Adrenal gland (tissue), 12 donors: Measurements from ENCODE around the gene ANKS1B. TPM values are rescaled to one million over a fixed set of nuclear protein-coding genes. Genes with fewer than 3 reads are reported as not detected.

Source experiments
- DNase-seq, 7 donors: peaks; one replicate each; pipeline ENCODE4 v3.0.0-alpha.2; 2019 to 2020
- H3K27ac ChIP-seq, 5 donors: fragments of 200-600 bp; sonication (generic) in 4 of 5; 1 replicate in 3 of 5; 2 replicates in 2 of 5; pipeline versions ENCODE4 v1.5.1 to v1.8.0; 2016 to 2020; ENCODE audit warnings: mild to moderate bottlenecking in 1 of 5
- H3K27me3 ChIP-seq: fragments of 200-600 bp; 2 replicates; pipeline ENCODE4 v1.8.0; 2021
- H3K36me3 ChIP-seq, 2 donors: fragments of 200-600 bp; replicated peaks in 1 of 2; 1 replicate in 1 of 2; 2 replicates in 1 of 2; pipeline versions ENCODE4 v1.5.1 to v1.8.0; 2018 to 2022
- H3K4me1 ChIP-seq, 2 donors: fragments of 200-600 bp; replicated peaks in 1 of 2; 1 replicate in 1 of 2; 2 replicates in 1 of 2; pipeline versions ENCODE4 v1.5.1 to v1.8.0; 2018 to 2021
- H3K4me3 ChIP-seq, 4 donors: fragments of 200-600 bp; sonication (generic) in 3 of 4; one replicate each; pipeline ENCODE4 v1.5.1; 2016 to 2018
- H3K9me3 ChIP-seq, 3 donors: fragments of 200-600 bp; sonication (generic) in 1 of 3; replicated peaks in 1 of 3; 1 replicate in 2 of 3; 2 replicates in 1 of 3; pipeline versions ENCODE4 v1.5.1 to v1.8.0; 2016 to 2021
- POLR2A ChIP-seq, 2 donors: fragments of 450-650 bp; IDR thresholded peaks; one replicate each; pipeline ENCODE4 v1.6.1; 2017; ENCODE audit warnings: antibody characterized with exemption in 2 of 2, mild to moderate bottlenecking in 2 of 2, moderate library complexity in 1 of 2
- WGBS, 4 donors: extraction: QIAGEN DNeasy Blood & Tissue Kit in 2 of 4; methylation state at CpG; one replicate each; pipeline versions ENCODE4 v1.1.5 to v1.1.7; 2013 to 2017; 5-methylcytosine and 5-hydroxymethylcytosine counted together
- intact Hi-C, 2 donors: fragments of 100-400 bp; cut with DNase I; formaldehyde crosslinking; loops; one replicate each; pipeline versions ENCODE4 v1.14.1 to v1.15.0; 2022 to 2023
- polyA plus RNA-seq, 3 donors: library from polyadenylated mRNA; stranded (reverse); fragments of 200-250 nt in 2 of 3; fragments of 350-450 nt in 1 of 3; fragmentation: Illumina TruSeq in 1 of 3; extraction: RNeasy Lipid Tissue Mini Kit (QIAGEN cat#74804) in 1 of 3; gene quantifications; one replicate each; pipeline ENCODE4 v1.2.3, GENCODE V29; 2013 to 2014
- total RNA-seq, 9 donors: library from RNA; depleted of rRNA in 4 of 9; stranded (reverse); fragments of >200 nt in 4 of 9; fragments of 120-200 nt in 1 of 9; fragmentation: NEBNext Ultra II Directional in 1 of 9; extraction: Animal tissue kit (Norgen Biotek cat#: 25700) in 1 of 9; gene quantifications; one replicate each; pipeline versions ENCODE4 v1.1.0 to v1.2.4, GENCODE V29; 2013 to 2023
- TF ChIP-seq, protein P1 (sequence below), 6 experiments: fragments of 450-650 bp in 4 of 6; fragments of 200-600 bp in 2 of 6; sonication (generic) in 1 of 6; IDR thresholded peaks; 1 replicate in 5 of 6; 2 replicates in 1 of 6; pipeline versions ENCODE4 v1.5.1 to v1.8.0; 2016 to 2021; ENCODE audit warnings: antibody characterized with exemption in 6 of 6, mild to moderate bottlenecking in 2 of 6, moderate library complexity in 1 of 6
- donor health status: healthy with polysubstance abuse.
- donor health status: Bipolar disorder and iron deficiency.
- donor health status: DM: yes; HTN: yes; CAD: no.
- donor health status: DM: no; HTN: no; CAD: no.
- donor health status: DM: no; HTN: no; CAD: no.
- donor health status: DM: yes; HTN: yes; CAD: no.

ANKS1B gene
- total and polyA plus RNA-seq, 12 donors = 1.3 to 28.1 (median 8.0) TPM

DNA sequence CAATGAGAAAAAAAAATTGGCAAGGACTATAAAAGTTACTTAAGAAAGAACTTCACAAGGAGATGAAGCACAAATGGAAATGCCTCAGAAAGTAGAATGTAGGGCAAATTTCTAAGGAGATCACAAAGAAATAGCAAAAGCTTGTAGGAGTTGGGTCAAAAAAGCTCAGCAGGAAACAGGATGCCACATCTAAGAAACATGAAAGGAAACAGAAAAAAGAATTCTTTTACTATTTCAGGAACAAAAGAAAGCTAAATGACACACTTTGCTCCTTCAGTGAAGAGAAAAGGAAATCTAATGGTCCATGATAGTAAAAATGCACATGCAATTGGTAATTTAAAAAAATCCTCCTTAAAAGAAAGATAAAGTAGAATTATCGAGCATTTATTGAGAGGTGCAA is 789.3 kb downstream of the ANKS1B start:
- Histone ChIP-seq H3K4me1 (no peaks in the 10 kb centered on the region), H3K27ac (no peak overlapping the region), H3K36me3 (no peaks in the 10 kb centered on the region), H3K4me3 (no peak overlapping the region), H3K9me3 (no peaks in the 10 kb centered on the region), H3K27me3 (no peaks in the 10 kb centered on the region)
- intact Hi-C loops = no loop called here
- TF ChIP-seq, protein P1, sequence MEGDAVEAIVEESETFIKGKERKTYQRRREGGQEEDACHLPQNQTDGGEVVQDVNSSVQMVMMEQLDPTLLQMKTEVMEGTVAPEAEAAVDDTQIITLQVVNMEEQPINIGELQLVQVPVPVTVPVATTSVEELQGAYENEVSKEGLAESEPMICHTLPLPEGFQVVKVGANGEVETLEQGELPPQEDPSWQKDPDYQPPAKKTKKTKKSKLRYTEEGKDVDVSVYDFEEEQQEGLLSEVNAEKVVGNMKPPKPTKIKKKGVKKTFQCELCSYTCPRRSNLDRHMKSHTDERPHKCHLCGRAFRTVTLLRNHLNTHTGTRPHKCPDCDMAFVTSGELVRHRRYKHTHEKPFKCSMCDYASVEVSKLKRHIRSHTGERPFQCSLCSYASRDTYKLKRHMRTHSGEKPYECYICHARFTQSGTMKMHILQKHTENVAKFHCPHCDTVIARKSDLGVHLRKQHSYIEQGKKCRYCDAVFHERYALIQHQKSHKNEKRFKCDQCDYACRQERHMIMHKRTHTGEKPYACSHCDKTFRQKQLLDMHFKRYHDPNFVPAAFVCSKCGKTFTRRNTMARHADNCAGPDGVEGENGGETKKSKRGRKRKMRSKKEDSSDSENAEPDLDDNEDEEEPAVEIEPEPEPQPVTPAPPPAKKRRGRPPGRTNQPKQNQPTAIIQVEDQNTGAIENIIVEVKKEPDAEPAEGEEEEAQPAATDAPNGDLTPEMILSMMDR (IDR thresholded peaks at IDR 0.05) = no peak
- no peak for TF ChIP-seq POLR2A (IDR thresholded peaks at IDR 0.05)
- 31 to 98% (median 90%) methylated on average over 1 of the region's 1 CpG for WGBS, 4 donors
- DNase-seq = no peak

DNA sequence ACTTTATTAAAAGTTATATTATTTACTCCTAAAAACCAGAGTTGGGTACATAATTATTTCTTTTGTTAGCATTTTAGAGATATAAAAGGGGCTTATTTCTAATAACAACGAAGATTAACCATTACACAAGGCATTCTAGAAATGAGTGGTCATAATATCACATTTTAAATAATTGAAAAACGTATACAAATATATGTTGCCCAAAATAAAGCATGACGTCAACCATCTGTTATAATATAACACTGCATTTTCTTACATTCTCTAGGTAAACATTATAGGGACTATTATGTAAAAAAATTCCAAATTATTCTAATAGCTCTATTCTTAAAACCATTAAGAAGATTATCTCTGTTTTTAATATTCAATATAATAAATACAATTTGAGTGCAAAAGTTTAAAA is 792.2 kb downstream of the ANKS1B start:
- Histone ChIP-seq H3K9me3 (no peaks in the 10 kb centered on the region), H3K36me3 (no peaks in the 10 kb centered on the region), H3K27ac (no peak overlapping the region), H3K27me3 (no peaks in the 10 kb centered on the region), H3K4me1 (no peaks in the 10 kb centered on the region), H3K4me3 (no peak overlapping the region)
- intact Hi-C loops = no loop called here
- no peak for TF ChIP-seq POLR2A (IDR thresholded peaks at IDR 0.05)
- TF ChIP-seq, protein P1 (IDR thresholded peaks at IDR 0.05) = no peak
- no peak for DNase-seq
- 37 to 64% (median 43%) methylated on average over 3 of the region's 3 CpGs for WGBS, 4 donors

DNA sequence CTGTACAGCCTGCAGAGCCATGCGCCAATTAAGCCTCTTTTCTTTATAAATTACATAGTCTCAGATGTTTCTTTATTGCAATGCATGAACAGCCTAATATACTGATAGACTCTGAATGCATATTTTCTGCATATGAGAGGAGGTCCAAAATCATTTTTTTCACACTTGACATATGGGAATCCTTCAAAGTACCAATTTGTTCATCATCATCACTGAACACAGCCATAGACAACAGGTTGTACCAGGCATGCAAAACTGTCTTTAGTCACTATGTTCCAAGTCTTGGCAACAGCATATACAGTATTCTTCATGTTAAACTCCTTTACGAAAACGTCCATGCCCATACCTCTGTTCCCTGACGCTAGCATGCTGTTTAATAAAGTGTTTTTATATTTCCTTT is 807.9 kb downstream of the ANKS1B start:
- no peaks in the 10 kb centered on the region for H3K9me3 ChIP-seq
- WGBS, 4 donors = 80 to 91% (median 82%) methylated on average over 4 of the region's 4 CpGs
- no peak overlapping the region for H3K27ac ChIP-seq
- DNase-seq = no peak
- intact Hi-C loops = no loop called here
- TF ChIP-seq, protein P1 (IDR thresholded peaks at IDR 0.05) = no peak
- TF ChIP-seq POLR2A (IDR thresholded peaks at IDR 0.05) = no peak
- H3K4me1 ChIP-seq = no peaks in the 10 kb centered on the region
- no peaks in the 10 kb centered on the region for H3K36me3 ChIP-seq
- H3K4me3 ChIP-seq = no peak overlapping the region
- no peaks in the 10 kb centered on the region for H3K27me3 ChIP-seq

DNA sequence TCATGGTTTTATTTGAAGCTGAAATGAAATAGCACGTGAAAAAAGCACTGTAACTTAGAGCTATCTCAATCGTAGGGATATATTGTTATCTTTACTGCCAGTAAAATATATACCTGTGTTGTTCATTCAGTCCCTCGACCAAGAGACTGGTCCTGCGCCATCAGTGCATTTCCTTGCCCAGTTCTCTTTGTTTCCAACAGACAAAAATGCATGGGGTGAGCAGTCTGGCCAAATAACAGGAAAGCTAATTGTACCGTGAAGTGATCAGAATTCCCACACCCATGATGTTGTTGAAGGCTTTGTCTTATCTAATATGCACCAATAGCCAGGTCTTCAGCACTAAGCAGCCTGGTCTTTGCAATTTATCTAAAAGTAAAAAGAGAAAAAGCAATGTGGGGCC is 814.3 kb downstream of the ANKS1B start:
- H3K36me3 ChIP-seq = no peaks in the 10 kb centered on the region
- no peak overlapping the region for H3K27ac ChIP-seq
- intact Hi-C loops = no loop called here
- TF ChIP-seq POLR2A (IDR thresholded peaks at IDR 0.05) = no peak
- TF ChIP-seq, protein P1 (IDR thresholded peaks at IDR 0.05) = no peak
- no peak overlapping the region for H3K4me3 ChIP-seq
- H3K9me3 ChIP-seq = no peaks in the 10 kb centered on the region
- no peaks in the 10 kb centered on the region for H3K4me1 ChIP-seq
- 76 to 85% (median 80%) methylated on average over 5 of the region's 5 CpGs for WGBS, 4 donors
- DNase-seq = no peak
- no peaks in the 10 kb centered on the region for H3K27me3 ChIP-seq
